Measurements from ENCODE around the gene SACM1L.

DNA sequence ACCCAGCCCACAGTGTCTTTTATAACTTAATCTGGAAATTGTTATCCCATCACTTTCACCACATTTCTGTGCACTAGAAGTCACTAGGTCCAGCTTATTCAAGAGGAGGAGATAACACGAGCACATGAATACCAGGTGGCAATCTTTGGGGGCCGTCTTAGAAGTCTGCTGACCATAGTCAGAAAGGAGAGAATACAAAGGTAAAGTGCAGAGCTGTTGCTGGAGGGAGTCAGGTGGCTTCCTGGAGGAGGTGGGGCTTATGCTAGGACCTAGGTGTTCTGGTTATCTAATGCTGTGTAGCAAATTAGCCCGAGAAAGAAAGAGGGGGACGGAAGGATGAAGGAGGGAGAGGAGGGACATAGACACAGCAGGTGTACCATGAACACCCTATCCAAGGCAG is 60.7 kb downstream of the SACM1L start:
- TF ChIP-seq, protein P1, sequence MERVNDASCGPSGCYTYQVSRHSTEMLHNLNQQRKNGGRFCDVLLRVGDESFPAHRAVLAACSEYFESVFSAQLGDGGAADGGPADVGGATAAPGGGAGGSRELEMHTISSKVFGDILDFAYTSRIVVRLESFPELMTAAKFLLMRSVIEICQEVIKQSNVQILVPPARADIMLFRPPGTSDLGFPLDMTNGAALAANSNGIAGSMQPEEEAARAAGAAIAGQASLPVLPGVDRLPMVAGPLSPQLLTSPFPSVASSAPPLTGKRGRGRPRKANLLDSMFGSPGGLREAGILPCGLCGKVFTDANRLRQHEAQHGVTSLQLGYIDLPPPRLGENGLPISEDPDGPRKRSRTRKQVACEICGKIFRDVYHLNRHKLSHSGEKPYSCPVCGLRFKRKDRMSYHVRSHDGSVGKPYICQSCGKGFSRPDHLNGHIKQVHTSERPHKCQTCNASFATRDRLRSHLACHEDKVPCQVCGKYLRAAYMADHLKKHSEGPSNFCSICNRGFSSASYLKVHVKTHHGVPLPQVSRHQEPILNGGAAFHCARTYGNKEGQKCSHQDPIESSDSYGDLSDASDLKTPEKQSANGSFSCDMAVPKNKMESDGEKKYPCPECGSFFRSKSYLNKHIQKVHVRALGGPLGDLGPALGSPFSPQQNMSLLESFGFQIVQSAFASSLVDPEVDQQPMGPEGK (CRISPR knock-in tag; IDR thresholded peaks at IDR 0.05; ENCODE audit: borderline replicate concordance), result no peak
- TF ChIP-seq ARNTL (CRISPR knock-in tag; IDR thresholded peaks at IDR 0.05; ENCODE audit: borderline replicate concordance, low read depth), result no peak
- TF ChIP-seq CSDC2 (CRISPR knock-in tag; IDR thresholded peaks at IDR 0.05), result no peak
- TF ChIP-seq BACH2 (CRISPR knock-in tag; IDR thresholded peaks at IDR 0.05; ENCODE audit: borderline replicate concordance), result no peak
- TF ChIP-seq ZFP3 (CRISPR knock-in tag; IDR thresholded peaks at IDR 0.05), result no peak
- TF ChIP-seq PPARA (CRISPR knock-in tag; IDR thresholded peaks at IDR 0.05; ENCODE audit: borderline replicate concordance), result no peak
- no peak for TF ChIP-seq ZFP30 (CRISPR knock-in tag; IDR thresholded peaks at IDR 0.05)
- TF ChIP-seq TCF4 (CRISPR knock-in tag; IDR thresholded peaks at IDR 0.05; ENCODE audit: borderline replicate concordance), result no peak
- TF ChIP-seq CSRNP3 (CRISPR knock-in tag; IDR thresholded peaks at IDR 0.05), result no peak
- TF ChIP-seq OSR1 (CRISPR knock-in tag; IDR thresholded peaks at IDR 0.05), result no peak
- TF ChIP-seq, protein P2, sequence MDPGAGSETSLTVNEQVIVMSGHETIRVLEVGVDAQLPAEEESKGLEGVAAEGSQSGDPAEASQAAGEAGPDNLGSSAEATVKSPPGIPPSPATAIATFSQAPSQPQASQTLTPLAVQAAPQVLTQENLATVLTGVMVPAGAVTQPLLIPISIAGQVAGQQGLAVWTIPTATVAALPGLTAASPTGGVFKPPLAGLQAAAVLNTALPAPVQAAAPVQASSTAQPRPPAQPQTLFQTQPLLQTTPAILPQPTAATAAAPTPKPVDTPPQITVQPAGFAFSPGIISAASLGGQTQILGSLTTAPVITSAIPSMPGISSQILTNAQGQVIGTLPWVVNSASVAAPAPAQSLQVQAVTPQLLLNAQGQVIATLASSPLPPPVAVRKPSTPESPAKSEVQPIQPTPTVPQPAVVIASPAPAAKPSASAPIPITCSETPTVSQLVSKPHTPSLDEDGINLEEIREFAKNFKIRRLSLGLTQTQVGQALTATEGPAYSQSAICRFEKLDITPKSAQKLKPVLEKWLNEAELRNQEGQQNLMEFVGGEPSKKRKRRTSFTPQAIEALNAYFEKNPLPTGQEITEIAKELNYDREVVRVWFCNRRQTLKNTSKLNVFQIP (CRISPR knock-in tag; IDR thresholded peaks at IDR 0.05; ENCODE audit: borderline replicate concordance, low read depth), result no peak
- TF ChIP-seq ZNF8 (CRISPR knock-in tag; IDR thresholded peaks at IDR 0.05), result no peak
